Nephron progenitor cell (in vitro differentiated cells): ENCODE results near the gene EXOC6B.

Source experiments
- DNase-seq: peaks from one replicate; pipeline ENCODE4 v3.0.0; 2021
- H3K27ac Mint-ChIP-seq: 2 replicates; pipeline ENCODE4 v1.8.0; 2021; ENCODE audit warnings: mild to moderate bottlenecking, moderate library complexity, mixed read lengths
- H3K27me3 Mint-ChIP-seq: 2 replicates; pipeline ENCODE4 v1.8.0; 2021; ENCODE audit warnings: mild to moderate bottlenecking, low read depth, mixed read lengths; ENCODE audit not compliant: poor library complexity
- H3K36me3 Mint-ChIP-seq: 2 replicates; pipeline ENCODE4 v1.8.0; 2021; ENCODE audit warnings: low read depth, mixed read lengths
- H3K4me1 Mint-ChIP-seq: 2 replicates; pipeline ENCODE4 v1.8.0; 2021; ENCODE audit warnings: mixed read lengths
- H3K4me3 Mint-ChIP-seq: 2 replicates; pipeline ENCODE4 v1.8.0; 2021; ENCODE audit warnings: mild to moderate bottlenecking, moderate library complexity, mixed read lengths
- H3K9me3 Mint-ChIP-seq: 2 replicates; pipeline ENCODE4 v1.8.0; 2021; ENCODE audit warnings: mild to moderate bottlenecking, moderate library complexity, mixed read lengths
- CTCF ChIP-seq: fragments of 200-600 bp; sonication (generic); IDR thresholded peaks from 2 replicates; pipeline ENCODE4 v1.5.0; 2021; ENCODE audit warnings: antibody characterized with exemption

The EXOC6B gene

GRCh38 chr2:72180351-72180750 is 645.5 kb downstream of the EXOC6B start:
- no peak for TF ChIP-seq CTCF
- H3K9me3 Mint-ChIP-seq: no peaks in the 10 kb centered on the region
- H3K4me3 Mint-ChIP-seq: no peak overlapping the region
- H3K36me3 Mint-ChIP-seq: peaks cover 31% of the 10 kb centered on the region
- peaks cover 17% of the 10 kb centered on the region for H3K4me1 Mint-ChIP-seq
- no peak overlapping the region for H3K27ac Mint-ChIP-seq
- DNase-seq: no peak
- H3K27me3 Mint-ChIP-seq: no peaks in the 10 kb centered on the region

DNA sequence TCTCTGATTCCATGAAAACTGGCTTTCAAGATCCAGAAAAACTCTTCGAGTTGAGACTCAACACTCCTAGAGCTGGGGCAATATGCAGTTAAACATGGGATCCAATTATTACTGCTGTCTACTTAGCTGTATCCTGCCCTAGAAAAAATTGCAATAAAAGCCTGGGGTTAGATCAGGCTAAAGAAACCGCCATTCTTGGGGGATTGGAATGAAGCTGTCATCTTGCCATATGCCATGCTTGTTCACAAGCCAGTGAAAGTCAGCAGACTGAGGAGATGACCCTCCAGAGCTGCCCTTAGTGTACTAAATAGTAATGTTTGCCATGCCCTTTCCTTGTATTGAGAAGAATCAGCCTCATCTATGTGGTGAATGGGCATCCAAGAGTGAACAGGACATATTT is 647.3 kb downstream of the EXOC6B start:
- peaks cover 3% of the 10 kb centered on the region for H3K27me3 Mint-ChIP-seq
- no peak overlapping the region for H3K27ac Mint-ChIP-seq
- TF ChIP-seq CTCF: no peak
- no peak overlapping the region for H3K4me3 Mint-ChIP-seq
- no peak for DNase-seq
- H3K9me3 Mint-ChIP-seq: no peaks in the 10 kb centered on the region
- peaks cover 31% of the 10 kb centered on the region for H3K36me3 Mint-ChIP-seq
- H3K4me1 Mint-ChIP-seq: peaks cover 23% of the 10 kb centered on the region

- Mint-ChIP-seq H3K9me3 (no peaks in the 10 kb centered on the region), H3K4me3 (no peak overlapping the region), H3K4me1 (peaks cover 15% of the 10 kb centered on the region), H3K36me3 (peaks cover 28% of the 10 kb centered on the region), H3K27me3 (peaks cover 3% of the 10 kb centered on the region), H3K27ac (no peak overlapping the region)
- no peak for TF ChIP-seq CTCF
- DNase-seq: no peak
Observed at GRCh38 chr2:72176281-72176680, 649.6 kb downstream of the EXOC6B start.

DNA sequence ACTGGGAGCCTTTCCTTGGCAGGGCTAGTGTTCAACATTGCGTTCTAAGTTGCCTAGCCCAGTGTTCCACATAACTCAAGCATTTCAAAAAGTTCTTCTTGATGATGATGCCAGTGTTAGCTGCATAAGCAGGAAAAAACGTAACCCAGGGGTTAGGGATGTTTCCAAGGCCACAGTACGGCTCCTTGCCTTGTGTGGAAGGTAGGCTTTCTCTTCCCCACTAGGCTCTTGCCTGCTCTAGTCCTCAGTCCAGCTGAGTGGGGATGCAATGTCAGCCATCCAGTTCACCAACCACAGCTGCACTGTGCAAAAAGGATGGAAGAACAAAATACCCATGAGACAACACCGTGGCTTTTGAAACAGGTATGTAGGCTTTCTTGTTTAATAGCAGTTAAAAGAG is 650.2 kb downstream of the EXOC6B start:
- H3K36me3 Mint-ChIP-seq: peaks cover 25% of the 10 kb centered on the region
- no peak overlapping the region for H3K4me3 Mint-ChIP-seq
- no peaks in the 10 kb centered on the region for H3K9me3 Mint-ChIP-seq
- H3K4me1 Mint-ChIP-seq: peaks cover 15% of the 10 kb centered on the region
- no peak for TF ChIP-seq CTCF
- H3K27me3 Mint-ChIP-seq: peaks cover 3% of the 10 kb centered on the region
- no peak overlapping the region for H3K27ac Mint-ChIP-seq
- no peak for DNase-seq

DNA sequence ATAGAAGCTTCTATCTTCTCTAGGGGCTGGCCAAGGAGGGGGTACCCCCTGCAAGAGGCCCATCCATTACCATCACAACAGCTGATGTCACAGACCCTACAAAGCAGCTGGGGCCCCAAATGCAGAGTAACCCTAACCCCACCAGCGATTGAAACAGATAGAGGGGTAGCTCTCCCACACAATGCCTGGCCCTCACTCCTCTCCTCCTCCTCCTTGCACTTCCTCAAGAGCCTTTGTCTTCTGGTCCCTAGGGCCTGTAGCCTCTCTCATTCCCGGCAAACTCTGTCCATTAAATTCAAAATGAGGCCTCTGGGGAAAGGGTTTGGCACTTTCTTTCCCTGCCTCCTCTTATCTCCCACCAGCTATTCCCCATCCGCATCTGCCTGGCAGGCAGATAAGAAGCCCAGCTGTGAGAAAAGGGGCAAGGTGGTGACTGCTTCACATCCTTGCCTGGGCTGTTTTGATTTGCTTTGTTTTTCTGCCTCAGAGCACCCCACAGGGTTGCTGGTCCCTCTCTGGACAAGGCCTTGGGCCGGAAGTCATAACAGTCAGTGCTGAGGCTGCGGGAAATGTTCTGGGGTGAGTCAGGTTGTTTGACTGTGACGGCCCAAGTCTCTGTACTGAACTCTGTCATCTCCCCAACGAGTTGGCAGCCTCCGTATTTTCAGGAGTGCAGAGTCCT is 652.1 kb downstream of the EXOC6B start:
- peaks cover 17% of the 10 kb centered on the region for H3K36me3 Mint-ChIP-seq
- H3K9me3 Mint-ChIP-seq: no peaks in the 10 kb centered on the region
- peaks cover 6% of the 10 kb centered on the region for H3K27me3 Mint-ChIP-seq
- H3K4me1 Mint-ChIP-seq: peaks cover 15% of the 10 kb centered on the region
- no peak for DNase-seq
- TF ChIP-seq CTCF: no peak
- no peak overlapping the region for H3K4me3 Mint-ChIP-seq
- H3K27ac Mint-ChIP-seq: peak overlapping the region; percentile 21

- peaks cover 6% of the 10 kb centered on the region for H3K27me3 Mint-ChIP-seq
- peaks cover 7% of the 10 kb centered on the region for H3K36me3 Mint-ChIP-seq
- no peak for DNase-seq
- H3K9me3 Mint-ChIP-seq: no peaks in the 10 kb centered on the region
- peaks cover 15% of the 10 kb centered on the region for H3K4me1 Mint-ChIP-seq
- no peak overlapping the region for H3K4me3 Mint-ChIP-seq
- no peak overlapping the region for H3K27ac Mint-ChIP-seq
- no peak for TF ChIP-seq CTCF
Observed at GRCh38 chr2:72172478-72172877, 653.4 kb downstream of the EXOC6B start.
